Testis (tissue), 3 donors: Measurements from ENCODE around the gene MYO7B. TPM values are rescaled to one million over a fixed set of nuclear protein-coding genes. Genes with fewer than 3 reads are reported as not detected.

Source experiments
- DNase-seq: peaks from one replicate; pipeline ENCODE4 v3.0.0-alpha.2; 2019
- H3K27ac ChIP-seq, 2 donors: fragments of 200-600 bp; sonication (generic); one replicate each; pipeline ENCODE4 v1.5.1; 2019
- H3K27me3 ChIP-seq: fragments of 200-600 bp; sonication (generic); one replicate; pipeline ENCODE4 v1.5.1; 2019
- H3K36me3 ChIP-seq: fragments of 200-600 bp; sonication (generic); one replicate; pipeline ENCODE4 v1.5.1; 2017; ENCODE audit warnings: low read depth; ENCODE audit errors: missing control alignments
- H3K4me1 ChIP-seq: fragments of 200-600 bp; sonication (generic); one replicate; pipeline ENCODE4 v1.5.1; 2019
- H3K4me3 ChIP-seq, 2 donors: fragments of 200-600 bp; sonication (generic); one replicate each; pipeline ENCODE4 v1.5.1; 2017 to 2019
- H3K9me3 ChIP-seq: fragments of 200-600 bp; sonication (generic); one replicate; pipeline ENCODE4 v1.5.1; 2017
- CTCF ChIP-seq, 3 experiments: fragments of 450-650 bp in 2 of 3; fragments of 200-600 bp in 1 of 3; sonication (generic) in 1 of 3; IDR thresholded peaks; one replicate each; pipeline ENCODE4 v1.5.1; 2016 to 2019; ENCODE audit warnings: antibody characterized with exemption in 3 of 3, mild to moderate bottlenecking in 2 of 3, moderate library complexity in 1 of 3
- POLR2A ChIP-seq: fragments of 450-650 bp; IDR thresholded peaks from one replicate; pipeline ENCODE4 v1.6.1; 2017; ENCODE audit warnings: antibody characterized with exemption, mild to moderate bottlenecking, moderate library complexity
- WGBS, 2 donors: methylation state at CpG; one replicate each; pipeline ENCODE4 v1.1.5; 2018; 5-methylcytosine and 5-hydroxymethylcytosine counted together
- intact Hi-C: fragments of 100-400 bp; cut with DNase I; formaldehyde crosslinking; loops from one replicate; pipeline ENCODE4 v1.15.1; 2023; ENCODE audit warnings: low total_unique reads
- polyA plus RNA-seq: library from polyadenylated mRNA; stranded (reverse); fragments of 350-450 nt; fragmentation: Illumina TruSeq; extraction: RNeasy Lipid Tissue Mini Kit (QIAGEN cat#74804); gene quantifications from one replicate; pipeline ENCODE4 v1.2.3, GENCODE V29; 2014; ENCODE audit warnings: low read depth, low replicate concordance; ENCODE audit not compliant: insufficient read depth
- total RNA-seq, 2 donors: library from RNA; depleted of rRNA; stranded (reverse); fragments of >200 nt; gene quantifications; one replicate each; pipeline ENCODE4 v1.2.3, GENCODE V29; 2016

Gene MYO7B
- total and polyA plus RNA-seq, 3 donors from 2014 or later, result 3.6 to 5.6 (median 4.2) TPM

DNA sequence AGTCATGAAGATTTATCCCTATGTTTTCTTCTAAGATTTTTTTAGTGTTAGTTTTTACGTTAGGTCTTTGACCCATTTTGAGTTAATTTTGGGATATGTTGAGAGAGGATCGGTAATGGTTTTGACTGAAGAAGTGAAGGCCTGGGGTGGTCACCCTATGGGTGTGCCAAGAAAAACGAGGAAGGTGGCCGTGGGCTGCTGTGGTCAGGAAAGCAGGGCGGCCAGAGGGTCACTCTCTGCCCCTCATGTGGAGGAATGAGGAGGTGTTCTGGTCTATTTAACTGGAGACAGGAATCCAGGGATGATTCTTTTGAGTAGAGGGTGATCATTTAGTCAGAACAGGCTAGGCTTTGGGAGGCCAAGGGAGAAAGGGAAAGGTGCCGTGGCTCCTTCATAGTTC lies 50.7 kb downstream of the MYO7B start:
- Histone ChIP-seq H3K9me3 (no peaks in the 10 kb centered on the region), H3K27ac (no peak overlapping the region), H3K4me1 (no peaks in the 10 kb centered on the region), H3K27me3 (no peaks in the 10 kb centered on the region), H3K36me3 (no peaks in the 10 kb centered on the region), H3K4me3 (no peak overlapping the region)
- no peak for DNase-seq
- intact Hi-C loops, result no loop called here
- TF ChIP-seq CTCF (IDR thresholded peaks at IDR 0.05) (no peak), POLR2A (no peak)
- WGBS, 2 donors, result 81 to 90% methylated on average over 6 of the region's 6 CpGs

DNA sequence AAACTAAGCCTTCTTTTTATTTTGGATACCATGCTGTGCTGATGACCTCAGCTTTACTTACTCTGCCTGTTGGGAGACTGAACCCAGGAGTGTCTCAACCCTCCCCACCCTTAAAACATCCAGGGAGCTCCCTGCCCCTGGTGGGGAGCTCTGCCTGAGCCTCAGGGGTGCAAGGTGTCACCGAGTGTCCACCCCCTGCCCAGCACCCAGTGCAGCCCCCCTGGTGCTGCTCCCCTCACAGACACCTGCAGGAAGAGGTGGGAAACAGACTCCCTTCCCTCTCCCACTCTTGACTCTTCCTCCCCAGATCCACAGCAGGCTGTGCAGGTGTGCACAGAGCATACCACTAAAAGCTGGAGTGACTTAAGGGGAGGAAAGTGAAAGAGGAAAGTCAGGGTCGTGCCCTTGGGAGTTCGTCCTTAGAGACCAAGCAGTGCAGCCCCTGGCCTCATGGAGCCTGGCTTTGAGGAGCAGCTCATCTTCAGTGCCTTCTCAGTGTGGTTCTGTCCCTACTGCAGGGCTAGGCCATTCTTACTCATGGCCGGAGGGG lies 51.3 kb downstream of the MYO7B start:
- TF ChIP-seq CTCF (IDR thresholded peaks at IDR 0.05) (no peak), POLR2A (no peak)
- DNase-seq, result no peak

GRCh38 chr2:127588241-127588640 lies 52.8 kb downstream of the MYO7B start:
- H3K36me3 ChIP-seq, result no peaks in the 10 kb centered on the region
- TF ChIP-seq CTCF (IDR thresholded peaks at IDR 0.05), result no peak
- no peak for TF ChIP-seq POLR2A
- DNase-seq, result no peak
- intact Hi-C loops, result no loop called here
- no peak overlapping the region for H3K4me3 ChIP-seq
- H3K27ac ChIP-seq, result no peak overlapping the region
- WGBS, 2 donors, result 91 to 94% methylated on average over 5 of the region's 5 CpGs
- H3K9me3 ChIP-seq, result no peaks in the 10 kb centered on the region
- no peaks in the 10 kb centered on the region for H3K27me3 ChIP-seq
- H3K4me1 ChIP-seq, result no peaks in the 10 kb centered on the region

More for the DNA sequence above, 51.3 kb downstream of the MYO7B start:
- no peaks in the 10 kb centered on the region for H3K36me3 ChIP-seq
- H3K4me3 ChIP-seq, result no peak overlapping the region
- intact Hi-C loops, result no loop called here
- H3K27me3 ChIP-seq, result no peaks in the 10 kb centered on the region
- no peak overlapping the region for H3K27ac ChIP-seq
- WGBS, 2 donors, result 88 to 96% methylated on average over 3 to 4 of the region's 4 CpGs
- H3K9me3 ChIP-seq, result no peaks in the 10 kb centered on the region
- H3K4me1 ChIP-seq, result no peaks in the 10 kb centered on the region

- no peaks in the 10 kb centered on the region for H3K27me3 ChIP-seq
- intact Hi-C loops, result no loop called here
- H3K4me3 ChIP-seq, result no peak overlapping the region
- no peak for DNase-seq
- WGBS, 2 donors, result 93 to 98% methylated on average over 3 of the region's 3 CpGs
- no peaks in the 10 kb centered on the region for H3K36me3 ChIP-seq
- H3K4me1 ChIP-seq, result no peaks in the 10 kb centered on the region
- H3K9me3 ChIP-seq, result no peaks in the 10 kb centered on the region
- TF ChIP-seq CTCF (IDR thresholded peaks at IDR 0.05) (no peak), POLR2A (no peak)
- no peak overlapping the region for H3K27ac ChIP-seq
These were observed 53.9 kb downstream of the MYO7B start for GRCh38 chr2:127589358-127589757.

GRCh38 chr2:127589841-127590240 lies 54.4 kb downstream of the MYO7B start:
- Histone ChIP-seq H3K4me1 (no peaks in the 10 kb centered on the region), H3K27me3 (no peaks in the 10 kb centered on the region), H3K36me3 (no peaks in the 10 kb centered on the region), H3K4me3 (no peak overlapping the region), H3K9me3 (no peaks in the 10 kb centered on the region), H3K27ac (no peak overlapping the region)
- WGBS, 2 donors, result 90 to 100% methylated on average over 5 of the region's 5 CpGs
- no peak for DNase-seq
- intact Hi-C loops, result no loop called here
- TF ChIP-seq POLR2A (no peak), CTCF (IDR thresholded peaks at IDR 0.05) (no peak)
